HG02623 (cell line): ENCODE measurements around the gene RASSF4.
A peak's percentile ranks its signal among the peaks of the same experiment; 100 is the strongest.

ENCODE experiments used
- ATAC-seq: cut with Tn5 transposase; IDR thresholded peaks from one replicate; pipeline ENCODE4 v1.9.1; 2021; ENCODE audit warnings: moderate library complexity; ENCODE audit not compliant: unreplicated experiment

Gene RASSF4

GRCh38 chr10:44959247-44960087 is at the start of gene RASSF4:
Gene RASSF4 (plus strand): TSS chr10:44959802. CDS start chr10:44970203, 10,401 bp downstream.
- peak; percentile 95 for ATAC-seq

GRCh38 chr10:44909910-44910309 is 49.7 kb upstream of the RASSF4 start:
- ATAC-seq: no peak

- ATAC-seq: no peak
These were observed 49.0 kb upstream of the RASSF4 start for GRCh38 chr10:44910602-44911001.

GRCh38 chr10:44911081-44911540 is 48.5 kb upstream of the RASSF4 start, which contains the start of gene TMEM72:
Gene TMEM72 (plus strand): TSS chr10:44911337. CDS start chr10:44911513, 176 bp downstream.
- ATAC-seq: no peak

- no peak for ATAC-seq
These were observed 47.7 kb upstream of the RASSF4 start for GRCh38 chr10:44911951-44912350.

- no peak for ATAC-seq
These were observed 46.1 kb upstream of the RASSF4 start for GRCh38 chr10:44913350-44914081.

- no peak for ATAC-seq
These were observed 44.7 kb upstream of the RASSF4 start for GRCh38 chr10:44914891-44915290.

- no peak for ATAC-seq
These were observed 43.2 kb upstream of the RASSF4 start for GRCh38 chr10:44916429-44916828.

- no peak for ATAC-seq
These were observed 41.8 kb upstream of the RASSF4 start for GRCh38 chr10:44917848-44918247.

GRCh38 chr10:44920252-44920651 is 39.4 kb upstream of the RASSF4 start:
- ATAC-seq: no peak

GRCh38 chr10:44921061-44921460 is 38.5 kb upstream of the RASSF4 start:
- ATAC-seq: no peak

- ATAC-seq: no peak
These were observed 38.1 kb upstream of the RASSF4 start for GRCh38 chr10:44921506-44921905.

- no peak for ATAC-seq
These were observed 37.6 kb upstream of the RASSF4 start for GRCh38 chr10:44922021-44922420.

- ATAC-seq: no peak
These were observed 36.6 kb upstream of the RASSF4 start for GRCh38 chr10:44922796-44923545.

GRCh38 chr10:44923611-44924010 is 36.0 kb upstream of the RASSF4 start:
- no peak for ATAC-seq

- ATAC-seq: no peak
These were observed 35.2 kb upstream of the RASSF4 start for GRCh38 chr10:44924261-44925040.

GRCh38 chr10:44925224-44925623 is 34.4 kb upstream of the RASSF4 start:
- ATAC-seq: no peak

- no peak for ATAC-seq
These were observed 33.5 kb upstream of the RASSF4 start for GRCh38 chr10:44925811-44926750.

GRCh38 chr10:44926751-44927351 is 32.8 kb upstream of the RASSF4 start:
- no peak for ATAC-seq
